ENCODE measurements around the gene GRIK5. TPM values are rescaled to one million over a fixed set of nuclear protein-coding genes. Genes with fewer than 3 reads are reported as not detected.
A peak's percentile ranks its signal among the peaks of the same experiment; 100 is the strongest.

The GRIK5 gene
- total and polyA plus RNA-seq, 4 donors: 0.09 to 0.42 (median 0.17) TPM; not detected in 1

GRCh38 chr19:41951686-41952172 lies 118.3 kb downstream of the GRIK5 start:
- H3K36me3 ChIP-seq (ENCODE audit: control insufficient read depth in 4 of 4, insufficient read depth in 3 of 4, low read depth in 1 of 4, low read length in 3 of 4): peaks cover 0 to 6% (median 2%) of the 10 kb centered on the region in 4 donors
- DNase-seq (ENCODE audit: low spot score): peak; percentile 86
- H3K9ac ChIP-seq (ENCODE audit: low read depth in 1 of 2, low read length in 2 of 2): no peak overlapping the region
- no peaks in the 10 kb centered on the region for H3K4me1 ChIP-seq (ENCODE audit: control insufficient read depth in 4 of 4, insufficient read depth in 4 of 4, low read length in 3 of 4)
- H3K27me3 ChIP-seq (ENCODE audit: control insufficient read depth in 4 of 4, insufficient read depth in 4 of 4, low read length in 3 of 4): no peaks in the 10 kb centered on the region
- H3K9me3 ChIP-seq (ENCODE audit: control insufficient read depth in 4 of 4, low read length in 3 of 4): no peaks in the 10 kb centered on the region
- TF ChIP-seq ATF3 (IDR thresholded peaks at IDR 0.05) (no peak), CTCF (IDR thresholded peaks at IDR 0.05; ENCODE audit: low read depth, low read length, missing input control) (peak; percentile 93), RAD21 (IDR thresholded peaks at IDR 0.05) (peak; percentile 73 to 85)
- H3K4me3 ChIP-seq (ENCODE audit: low read depth in 1 of 3, low read length in 3 of 3): no peak overlapping the region
- WGBS: 4% methylated on average over 12 of the region's 12 CpGs
- no peak overlapping the region for H3K27ac ChIP-seq (ENCODE audit: low read depth in 1 of 2, low read length in 2 of 2)

Other genes with a start within 250 kb of the GRIK5 start
- gene LYPD4, start 225.5 kb downstream of the GRIK5 start, total RNA-seq: not detected
- gene LYPD4, start 225.5 kb downstream of the GRIK5 start, polyA plus RNA-seq: not detected
- gene DMRTC2, start 225.2 kb downstream of the GRIK5 start, total RNA-seq: not detected
- not detected for gene DMRTC2, start 225.2 kb downstream of the GRIK5 start, polyA plus RNA-seq
- 100 to 1,000 TPM; 275 to 344 TPM for gene RPS19, start 210.0 kb downstream of the GRIK5 start, total RNA-seq
- gene RPS19, start 210.0 kb downstream of the GRIK5 start, polyA plus RNA-seq: 100 to 1,000 TPM; 608 to 655 TPM
- 1 to 10 TPM in 1 of 2 donors, under 1 TPM in 1; 0.59 to 3.4 TPM for gene CD79A, start 192.9 kb downstream of the GRIK5 start, total RNA-seq
- 1 to 10 TPM in 1 of 2 donors, under 1 TPM in 1; 0.43 to 5.0 TPM for gene CD79A, start 192.9 kb downstream of the GRIK5 start, polyA plus RNA-seq
- gene ARHGEF1, start 187.0 kb downstream of the GRIK5 start, total RNA-seq: 10 to 100 TPM; 13.2 to 30.1 TPM
- 10 to 100 TPM; 15.4 to 21.6 TPM for gene ARHGEF1, start 187.0 kb downstream of the GRIK5 start, polyA plus RNA-seq
- not detected for gene ERFL, start 141.8 kb downstream of the GRIK5 start, total RNA-seq
- gene ERFL, start 141.8 kb downstream of the GRIK5 start, polyA plus RNA-seq: not detected
- 10 to 100 TPM; 43.2 to 52.1 TPM for gene RABAC1, start 110.9 kb downstream of the GRIK5 start, total RNA-seq
- 100 to 1,000 TPM; 147 to 161 TPM for gene RABAC1, start 110.9 kb downstream of the GRIK5 start, polyA plus RNA-seq
- gene ATP1A3, start 76.0 kb downstream of the GRIK5 start, total RNA-seq: under 1 TPM; 0.08 to 0.09 TPM
- under 1 TPM in 1 of 2 donors, not detected in 1; 0.05 TPM for gene ATP1A3, start 76.0 kb downstream of the GRIK5 start, polyA plus RNA-seq
- gene ZNF574, start 6.0 kb upstream of the GRIK5 start, total RNA-seq: 1 to 10 TPM; 7.3 to 7.4 TPM
- 1 to 10 TPM; 3.3 to 5.6 TPM for gene ZNF574, start 6.0 kb upstream of the GRIK5 start, polyA plus RNA-seq
- gene POU2F2, start 62.2 kb upstream of the GRIK5 start, total RNA-seq: 1 to 10 TPM in 1 of 2 donors, under 1 TPM in 1; 0.75 to 1.2 TPM
- gene POU2F2, start 62.2 kb upstream of the GRIK5 start, polyA plus RNA-seq: 1 to 10 TPM in 1 of 2 donors, under 1 TPM in 1; 0.86 to 1.1 TPM
- 10 to 100 TPM; 18.7 to 47.1 TPM for gene DEDD2, start 147.5 kb upstream of the GRIK5 start, total RNA-seq
- 10 to 100 TPM in 1 of 2 donors, 1 to 10 TPM in 1; 9.6 to 14.0 TPM for gene DEDD2, start 147.5 kb upstream of the GRIK5 start, polyA plus RNA-seq
- 1 to 10 TPM; 4.9 to 8.8 TPM for gene ZNF526, start 150.1 kb upstream of the GRIK5 start, total RNA-seq
- 1 to 10 TPM; 1.7 to 2.6 TPM for gene ZNF526, start 150.1 kb upstream of the GRIK5 start, polyA plus RNA-seq
- gene GSK3A, start 172.4 kb upstream of the GRIK5 start, total RNA-seq: 10 to 100 TPM; 12.5 to 13.5 TPM
- gene GSK3A, start 172.4 kb upstream of the GRIK5 start, polyA plus RNA-seq: 10 to 100 TPM in 1 of 2 donors, 1 to 10 TPM in 1; 5.9 to 23.1 TPM
- gene ERF, start 184.9 kb upstream of the GRIK5 start, total RNA-seq: 10 to 100 TPM in 1 of 2 donors, 1 to 10 TPM in 1; 8.7 to 17.1 TPM
- gene ERF, start 184.9 kb upstream of the GRIK5 start, polyA plus RNA-seq: 10 to 100 TPM; 10.4 to 21.0 TPM
- gene CIC, start 199.0 kb upstream of the GRIK5 start, total RNA-seq: 10 to 100 TPM; 14.1 to 21.3 TPM
- 10 to 100 TPM in 1 of 2 donors, 1 to 10 TPM in 1; 5.6 to 20.4 TPM for gene CIC, start 199.0 kb upstream of the GRIK5 start, polyA plus RNA-seq
- gene PRR19, start 231.9 kb upstream of the GRIK5 start, total RNA-seq: under 1 TPM in 1 of 2 donors, not detected in 1; 0.42 TPM
- gene PRR19, start 231.9 kb upstream of the GRIK5 start, polyA plus RNA-seq: under 1 TPM; 0.27 to 0.43 TPM
- gene PAFAH1B3, start 232.4 kb upstream of the GRIK5 start, total RNA-seq: 10 to 100 TPM in 1 of 2 donors, 1 to 10 TPM in 1; 2.7 to 35.8 TPM
- gene PAFAH1B3, start 232.4 kb upstream of the GRIK5 start, polyA plus RNA-seq: 1 to 10 TPM; 6.4 to 6.7 TPM
- under 1 TPM in 1 of 2 donors, not detected in 1; 0.08 TPM for gene TMEM145, start 243.1 kb upstream of the GRIK5 start, total RNA-seq
- under 1 TPM in 1 of 2 donors, not detected in 1; 0.02 TPM for gene TMEM145, start 243.1 kb upstream of the GRIK5 start, polyA plus RNA-seq

Measured in liver (tissue), 9 donors.